Nephron progenitor cell (in vitro differentiated cells): ENCODE measurements around the gene PRKCE.

Experiments used
- DNase-seq: peaks from one replicate; pipeline ENCODE4 v3.0.0; 2021
- H3K27ac Mint-ChIP-seq: 2 replicates; pipeline ENCODE4 v1.8.0; 2021; ENCODE audit warnings: mild to moderate bottlenecking, moderate library complexity, mixed read lengths
- H3K27me3 Mint-ChIP-seq: 2 replicates; pipeline ENCODE4 v1.8.0; 2021; ENCODE audit warnings: mild to moderate bottlenecking, low read depth, mixed read lengths; ENCODE audit not compliant: poor library complexity
- H3K36me3 Mint-ChIP-seq: 2 replicates; pipeline ENCODE4 v1.8.0; 2021; ENCODE audit warnings: low read depth, mixed read lengths
- H3K4me1 Mint-ChIP-seq: 2 replicates; pipeline ENCODE4 v1.8.0; 2021; ENCODE audit warnings: mixed read lengths
- H3K4me3 Mint-ChIP-seq: 2 replicates; pipeline ENCODE4 v1.8.0; 2021; ENCODE audit warnings: mild to moderate bottlenecking, moderate library complexity, mixed read lengths
- H3K9me3 Mint-ChIP-seq: 2 replicates; pipeline ENCODE4 v1.8.0; 2021; ENCODE audit warnings: mild to moderate bottlenecking, moderate library complexity, mixed read lengths
- TF ChIP-seq, protein P1 (sequence below): fragments of 200-600 bp; sonication (generic); IDR thresholded peaks from 2 replicates; pipeline ENCODE4 v1.5.0; 2021; ENCODE audit warnings: antibody characterized with exemption

PRKCE gene

DNA sequence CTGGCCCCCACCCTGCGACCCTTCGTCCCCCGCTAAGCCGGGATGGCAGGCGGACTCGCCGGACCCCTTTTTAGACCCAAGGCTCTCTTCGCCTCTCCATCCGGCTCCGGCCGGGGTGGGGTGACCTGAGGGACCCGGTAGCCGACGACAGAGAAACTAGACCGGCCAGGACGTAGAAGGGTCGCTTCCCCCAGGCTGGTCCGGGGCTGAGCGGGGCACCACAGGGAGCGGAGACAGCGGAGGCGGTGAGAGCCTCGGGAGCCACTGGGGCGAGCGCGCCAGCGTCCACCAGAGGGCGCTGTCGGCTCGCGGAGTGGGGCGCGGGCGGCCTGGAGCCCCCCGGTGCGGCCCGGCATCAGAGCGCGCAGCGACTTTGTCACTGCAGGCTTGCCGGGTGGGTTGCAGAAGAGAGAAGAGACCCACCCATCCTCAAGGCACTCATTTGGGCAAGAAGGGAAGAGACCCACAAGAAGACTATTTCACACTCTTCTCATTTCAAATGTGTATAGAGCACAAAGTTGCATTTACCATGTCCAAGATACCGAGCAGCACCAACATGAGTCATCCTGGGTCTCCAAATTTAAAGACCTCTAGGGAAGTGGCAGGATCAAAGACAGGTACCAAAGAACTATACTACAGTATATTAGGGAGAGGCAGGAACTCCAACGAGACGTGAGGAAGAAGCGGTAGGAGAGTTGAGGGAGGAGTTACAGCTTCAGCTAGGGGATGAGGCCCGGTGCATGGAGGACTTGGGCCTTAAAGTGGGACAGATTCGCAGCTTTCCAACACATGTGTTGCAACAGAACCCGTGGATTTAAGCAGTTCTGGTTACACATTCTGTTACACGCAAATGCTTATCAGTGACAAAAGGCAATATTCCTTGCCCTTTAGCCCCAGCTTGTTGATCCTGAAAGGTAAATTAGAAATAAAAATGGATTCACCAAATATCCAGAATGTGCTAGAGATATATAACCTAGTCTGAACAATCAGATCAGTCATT is 7.6 kb upstream of the PRKCE start:
- H3K27me3 Mint-ChIP-seq = peaks cover 87% of the 10 kb centered on the region
- TF ChIP-seq, protein P1, sequence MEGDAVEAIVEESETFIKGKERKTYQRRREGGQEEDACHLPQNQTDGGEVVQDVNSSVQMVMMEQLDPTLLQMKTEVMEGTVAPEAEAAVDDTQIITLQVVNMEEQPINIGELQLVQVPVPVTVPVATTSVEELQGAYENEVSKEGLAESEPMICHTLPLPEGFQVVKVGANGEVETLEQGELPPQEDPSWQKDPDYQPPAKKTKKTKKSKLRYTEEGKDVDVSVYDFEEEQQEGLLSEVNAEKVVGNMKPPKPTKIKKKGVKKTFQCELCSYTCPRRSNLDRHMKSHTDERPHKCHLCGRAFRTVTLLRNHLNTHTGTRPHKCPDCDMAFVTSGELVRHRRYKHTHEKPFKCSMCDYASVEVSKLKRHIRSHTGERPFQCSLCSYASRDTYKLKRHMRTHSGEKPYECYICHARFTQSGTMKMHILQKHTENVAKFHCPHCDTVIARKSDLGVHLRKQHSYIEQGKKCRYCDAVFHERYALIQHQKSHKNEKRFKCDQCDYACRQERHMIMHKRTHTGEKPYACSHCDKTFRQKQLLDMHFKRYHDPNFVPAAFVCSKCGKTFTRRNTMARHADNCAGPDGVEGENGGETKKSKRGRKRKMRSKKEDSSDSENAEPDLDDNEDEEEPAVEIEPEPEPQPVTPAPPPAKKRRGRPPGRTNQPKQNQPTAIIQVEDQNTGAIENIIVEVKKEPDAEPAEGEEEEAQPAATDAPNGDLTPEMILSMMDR = peak; percentile 93
- H3K27ac Mint-ChIP-seq = no peak overlapping the region
- H3K36me3 Mint-ChIP-seq = no peaks in the 10 kb centered on the region
- H3K9me3 Mint-ChIP-seq = no peaks in the 10 kb centered on the region
- H3K4me3 Mint-ChIP-seq = peak overlapping the region; percentile 76
- peak; percentile 89 for DNase-seq
- H3K4me1 Mint-ChIP-seq = peaks cover 6% of the 10 kb centered on the region

DNA sequence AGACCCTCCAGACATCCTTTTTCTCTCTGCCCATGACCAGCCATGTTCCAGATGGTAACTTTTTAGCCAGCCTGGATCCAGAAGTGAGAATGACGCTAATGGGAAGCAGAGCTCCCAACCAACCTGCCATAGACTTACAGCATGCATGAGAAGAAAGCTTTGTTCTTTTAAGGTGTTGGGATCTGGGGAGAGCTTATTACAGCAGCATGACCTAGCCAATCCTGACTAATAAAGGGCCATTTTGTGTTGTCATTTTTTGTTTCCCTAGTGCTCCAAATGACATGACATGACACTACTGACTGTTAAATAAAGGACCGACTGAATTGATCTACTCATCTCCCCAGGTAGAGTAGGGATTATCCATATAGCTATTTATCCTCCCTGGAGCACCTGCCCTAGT is 5.2 kb upstream of the PRKCE start:
- H3K4me1 Mint-ChIP-seq = peaks cover 14% of the 10 kb centered on the region
- no peak overlapping the region for H3K4me3 Mint-ChIP-seq
- TF ChIP-seq, protein P1 = no peak
- H3K27me3 Mint-ChIP-seq = peaks cover 80% of the 10 kb centered on the region
- DNase-seq = no peak
- H3K27ac Mint-ChIP-seq = no peak overlapping the region
- no peaks in the 10 kb centered on the region for H3K36me3 Mint-ChIP-seq
- H3K9me3 Mint-ChIP-seq = no peaks in the 10 kb centered on the region

DNA sequence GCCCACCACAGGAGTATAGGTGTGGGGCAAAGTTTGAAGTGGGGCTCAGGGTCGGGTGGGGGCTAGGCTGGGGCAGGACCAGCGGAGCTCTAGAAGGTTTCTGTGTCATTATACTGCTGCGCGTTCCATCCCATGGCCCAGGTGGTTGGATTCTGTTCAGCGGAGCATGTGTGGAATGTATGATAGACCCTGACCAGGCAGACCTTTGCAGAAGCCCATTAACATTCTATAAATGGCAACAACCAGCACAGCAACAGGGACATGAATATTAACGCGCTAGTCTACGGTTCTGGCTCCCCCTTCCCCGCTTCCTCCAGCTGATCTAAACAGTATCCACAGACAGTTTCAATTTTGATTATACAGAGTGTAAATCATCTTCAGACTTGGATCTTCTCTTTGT is 4.1 kb upstream of the PRKCE start:
- Mint-ChIP-seq H3K4me3 (no peak overlapping the region), H3K4me1 (peaks cover 19% of the 10 kb centered on the region), H3K27ac (no peak overlapping the region), H3K27me3 (peaks cover 78% of the 10 kb centered on the region), H3K36me3 (no peaks in the 10 kb centered on the region), H3K9me3 (no peaks in the 10 kb centered on the region)
- DNase-seq = no peak
- TF ChIP-seq, protein P1 = no peak

DNA sequence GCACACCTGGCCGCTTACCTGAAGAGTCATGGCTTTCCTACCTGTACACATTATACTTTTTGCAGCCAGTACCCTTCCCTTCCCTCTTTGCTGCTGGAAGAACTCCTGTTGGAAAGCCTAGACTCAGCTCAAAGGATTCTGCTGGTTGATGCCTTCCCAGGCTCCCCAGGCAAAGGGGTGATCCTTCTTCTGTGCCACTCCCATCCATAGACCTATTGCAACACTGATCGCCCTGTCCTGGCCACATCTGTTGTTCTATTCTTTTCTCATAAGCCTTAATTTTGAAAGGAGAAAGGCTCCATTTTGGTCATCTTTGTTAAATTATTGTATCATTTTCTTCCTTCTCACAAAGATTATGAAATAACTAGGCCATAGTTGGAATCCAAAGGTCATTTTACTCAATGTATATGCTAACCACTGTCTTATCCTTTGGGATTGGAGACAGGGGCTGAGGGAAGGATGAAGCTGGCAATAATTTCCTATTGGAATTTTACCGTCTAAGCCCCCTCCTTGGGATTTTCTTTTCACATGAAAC is 3.4 kb upstream of the PRKCE start:
- Mint-ChIP-seq H3K9me3 (no peaks in the 10 kb centered on the region), H3K27ac (no peak overlapping the region), H3K4me3 (no peak overlapping the region), H3K36me3 (no peaks in the 10 kb centered on the region), H3K27me3 (peaks cover 78% of the 10 kb centered on the region), H3K4me1 (peaks cover 24% of the 10 kb centered on the region)
- DNase-seq = no peak
- TF ChIP-seq, protein P1 = no peak

DNA sequence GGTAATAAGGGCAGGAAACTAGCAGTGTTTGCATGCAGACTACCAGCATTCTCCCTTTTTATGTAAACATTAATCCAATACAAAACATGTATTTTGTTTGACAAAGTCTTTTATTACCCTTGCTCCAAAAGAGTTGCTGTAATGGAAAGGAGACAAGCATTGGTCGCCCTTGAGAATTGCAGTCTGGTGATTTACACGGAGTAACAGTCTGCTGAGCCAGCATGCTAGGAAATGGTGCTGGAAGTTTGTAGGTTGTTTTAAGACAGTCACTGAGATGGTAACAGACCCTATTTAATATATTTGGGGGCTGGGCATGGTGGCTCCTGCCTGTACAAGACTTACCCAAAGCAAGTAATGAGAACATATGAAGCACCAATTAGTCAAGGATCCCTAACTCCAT is 2.8 kb upstream of the PRKCE start:
- TF ChIP-seq, protein P1 = no peak
- no peaks in the 10 kb centered on the region for H3K36me3 Mint-ChIP-seq
- H3K27ac Mint-ChIP-seq = no peak overlapping the region
- H3K4me1 Mint-ChIP-seq = peaks cover 23% of the 10 kb centered on the region
- DNase-seq = no peak
- no peak overlapping the region for H3K4me3 Mint-ChIP-seq
- no peaks in the 10 kb centered on the region for H3K9me3 Mint-ChIP-seq
- peaks cover 78% of the 10 kb centered on the region for H3K27me3 Mint-ChIP-seq
